ENCODE measurements around the gene NEURL1. TPM values are rescaled to one million over a fixed set of nuclear protein-coding genes. Genes with fewer than 3 reads are reported as not detected.
A peak's percentile ranks its signal among the peaks of the same experiment; 100 is the strongest.

Gene NEURL1
- total RNA-seq, 1 experiment from 2014 or later: 0.10 TPM

- Histone ChIP-seq H3K4me1 (ENCODE audit: control insufficient read depth, insufficient read depth, low read length) (no peaks in the 10 kb centered on the region; the same call in 1 of the 2 replicates), H3K4me3 (ENCODE audit: low read depth in 2 of 2, low read length in 2 of 2) (no peak overlapping the region), H3K36me3 (ENCODE audit: control insufficient read depth, insufficient read depth, low read length) (no peaks in the 10 kb centered on the region), H3K27me3 (ENCODE audit: control insufficient read depth, insufficient read depth, low read length) (no peaks in the 10 kb centered on the region), H3K27ac (ENCODE audit: low read length) (no peak overlapping the region), H3K9me3 (ENCODE audit: control insufficient read depth, insufficient read depth, low read depth, low read length) (no peaks in the 10 kb centered on the region)
- BruUV-seq (replicated peaks): no TSS peak
- ATAC-seq (peak; percentile 33), DNase-seq (ENCODE audit: low read depth, low spot score) (no peak)
- ChIA-PET POLR2A (no interaction called here), CTCF (interaction anchor here (0.5 to 1.2 kb wide), 11 partner anchors 15 to 263 kb away, joined by 3 to 11 read pairs (median 4); partner anchors contain the start of gene TAF5)
- in situ Hi-C loops (cut with HindIII; ENCODE audit: low pct_unique_long_range_greater_than_20kb, low sequenced_read_pairs): no loop called here
- peak; percentile 70 for TF ChIP-seq CTCF (IDR thresholded peaks at IDR 0.05)
- TF ChIP-seq SIN3A (IDR thresholded peaks at IDR 0.05; ENCODE audit: borderline replicate concordance, insufficient read depth, low read depth, low read length): no peak
- no peak for TF ChIP-seq REST (IDR thresholded peaks at IDR 0.05; ENCODE audit: insufficient read depth in 1 of 2, low read depth in 2 of 2, low read length in 1 of 2)
- intact Hi-C loops (cut with micrococcal nuclease; ENCODE audit: unreplicated experiment): no loop called here
Observed at GRCh38 chr10:103593022-103593570, 99.6 kb downstream of the NEURL1 start.

- CTCF ChIA-PET: interaction anchor here (0.6 kb wide), 1 partner anchor 91 kb away, joined by 3 read pairs; no protein-coding TSS in a partner anchor
- in situ Hi-C loops (cut with HindIII; ENCODE audit: low pct_unique_long_range_greater_than_20kb, low sequenced_read_pairs): no loop called here
- ATAC-seq (no peak), DNase-seq (ENCODE audit: low read depth, low spot score) (no peak)
- Histone ChIP-seq H3K4me1 (ENCODE audit: control insufficient read depth, insufficient read depth, low read length) (no peaks in the 10 kb centered on the region; the same call in 1 of the 2 replicates), H3K36me3 (ENCODE audit: control insufficient read depth, insufficient read depth, low read length) (no peaks in the 10 kb centered on the region), H3K27ac (ENCODE audit: low read length) (no peak overlapping the region), H3K4me3 (ENCODE audit: low read depth in 2 of 2, low read length in 2 of 2) (no peak overlapping the region), H3K9me3 (ENCODE audit: control insufficient read depth, insufficient read depth, low read depth, low read length) (no peaks in the 10 kb centered on the region), H3K27me3 (ENCODE audit: control insufficient read depth, insufficient read depth, low read length) (no peaks in the 10 kb centered on the region)
- intact Hi-C loops (cut with micrococcal nuclease; ENCODE audit: unreplicated experiment): no loop called here
- no TSS peak for BruUV-seq (replicated peaks)
- POLR2A ChIA-PET: interaction anchor here (0.5 kb wide), 1 partner anchor 113 kb away, joined by 20 read pairs; no protein-coding TSS in a partner anchor
- TF ChIP-seq SIN3A (IDR thresholded peaks at IDR 0.05; ENCODE audit: borderline replicate concordance, insufficient read depth, low read depth, low read length): no peak
Observed at GRCh38 chr10:103595933-103596726, 102.6 kb downstream of the NEURL1 start.

DNA sequence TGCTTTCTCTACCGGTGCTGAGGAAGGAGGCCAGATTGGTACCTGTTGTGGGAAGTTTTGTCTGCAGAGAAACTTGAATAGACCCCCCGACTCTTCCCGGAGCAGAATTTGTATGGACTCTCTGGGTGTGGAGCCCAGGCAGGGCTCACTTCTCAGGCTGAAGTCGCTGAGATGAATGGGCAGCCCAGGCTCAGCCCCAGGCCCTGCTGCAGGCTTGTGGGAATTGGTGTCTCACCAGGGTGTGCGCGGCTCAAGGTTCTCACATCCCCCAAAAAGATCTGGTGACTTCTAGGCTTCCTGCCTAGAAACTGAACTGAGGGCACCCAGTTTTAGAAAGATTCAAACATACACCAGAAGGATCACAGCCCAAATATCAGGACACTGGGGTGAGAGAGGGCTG is 103.5 kb downstream of the NEURL1 start:
- intact Hi-C loops (cut with micrococcal nuclease; ENCODE audit: unreplicated experiment) (no loop called here), in situ Hi-C loops (cut with HindIII; ENCODE audit: low pct_unique_long_range_greater_than_20kb, low sequenced_read_pairs) (no loop called here)
- POLR2A ChIA-PET: no interaction called here
- no peaks in the 10 kb centered on the region for H3K36me3 ChIP-seq (ENCODE audit: control insufficient read depth, insufficient read depth, low read length)
- no peak overlapping the region for H3K4me3 ChIP-seq (ENCODE audit: low read depth in 2 of 2, low read length in 2 of 2)
- BruUV-seq (replicated peaks): no TSS peak
- H3K9me3 ChIP-seq (ENCODE audit: control insufficient read depth, insufficient read depth, low read depth, low read length): no peaks in the 10 kb centered on the region
- H3K27me3 ChIP-seq (ENCODE audit: control insufficient read depth, insufficient read depth, low read length): no peaks in the 10 kb centered on the region
- TF ChIP-seq SIN3A (IDR thresholded peaks at IDR 0.05; ENCODE audit: borderline replicate concordance, insufficient read depth, low read depth, low read length) (no peak), CTCF (IDR thresholded peaks at IDR 0.05) (no peak), POLR2AphosphoS5 (IDR thresholded peaks at IDR 0.05; ENCODE audit: low read depth, low read length) (no peak), REST (IDR thresholded peaks at IDR 0.05; ENCODE audit: insufficient read depth in 1 of 2, low read depth in 2 of 2, low read length in 1 of 2) (no peak), TCF7L2 (IDR thresholded peaks at IDR 0.05; ENCODE audit: low read depth, low read length) (no peak)
- H3K27ac ChIP-seq (ENCODE audit: low read length): no peak overlapping the region
- CTCF ChIA-PET: interaction anchor here (0.6 kb wide), 1 partner anchor 90 kb away, joined by 3 read pairs; no protein-coding TSS in a partner anchor
- no peaks in the 10 kb centered on the region; the same call in 1 of the 2 replicates for H3K4me1 ChIP-seq (ENCODE audit: control insufficient read depth, insufficient read depth, low read length)
- no peak for ATAC-seq
- no peak for DNase-seq (ENCODE audit: low read depth, low spot score)
